OCI-LY7 (cell line): ENCODE measurements around the gene RNF175. TPM values are rescaled to one million over a fixed set of nuclear protein-coding genes. Genes with fewer than 3 reads are reported as not detected.

Source experiments
- BruUV-seq: library from RNA; stranded (reverse); fragments of 400-500 nt; replicated peaks from 2 replicates; lab custom pipeline; 2021; lab: Mats Ljungman, UMichigan
- CTCF ChIA-PET: fragments of 300-600 bp; sonication (Branson Sonifier 250); formaldehyde crosslinking; loops from one replicate; lab custom pipeline; 2022; ENCODE audit warnings: antibody characterized with exemption; ENCODE audit not compliant: unreplicated experiment; lab: Charles Lee
- POLR2A ChIA-PET: fragments of 300-600 bp; sonication (Branson Sonifier 250); formaldehyde crosslinking; loops from one replicate; lab custom pipeline; 2022; ENCODE audit warnings: antibody characterized with exemption; lab: Charles Lee
- DNase-seq: peaks from one replicate; pipeline ENCODE4 v3.0.0-alpha.2; 2015; ENCODE audit warnings: low spot score
- H2AFZ ChIP-seq: fragments of 200-600 bp; sonication (generic), shearing (Covaris generic); 2 replicates; pipeline ENCODE4 v1.6.1; 2014; ENCODE audit warnings: mild to moderate bottlenecking, antibody characterized with exemption, low read length, moderate library complexity
- H3K27ac ChIP-seq: fragments of 200-600 bp; sonication (generic); 2 replicates; pipeline ENCODE4 v1.5.1; 2014; ENCODE audit warnings: mixed run types, low read depth, mild to moderate bottlenecking, moderate library complexity, low read length, inconsistent platforms; ENCODE audit not compliant: poor library complexity, severe bottlenecking
- H3K36me3 ChIP-seq: fragments of 200-600 bp; sonication (generic); 2 replicates; pipeline ENCODE4 v1.6.1; 2014; ENCODE audit warnings: mild to moderate bottlenecking, antibody characterized with exemption, low read length, moderate library complexity, mixed read lengths; ENCODE audit not compliant: insufficient read depth
- H3K4me1 ChIP-seq: fragments of 200-600 bp; sonication (generic); 2 replicates; pipeline ENCODE4 v1.5.1; 2014; ENCODE audit warnings: mild to moderate bottlenecking, low read length; ENCODE audit not compliant: insufficient read depth, poor library complexity, severe bottlenecking
- H3K4me2 ChIP-seq: fragments of 200-600 bp; sonication (generic); 2 replicates; pipeline ENCODE4 v1.6.1; 2014; ENCODE audit warnings: mild to moderate bottlenecking, low read length
- H3K4me3 ChIP-seq: fragments of 200-600 bp; sonication (generic); 2 replicates; pipeline ENCODE4 v1.5.1; 2014; ENCODE audit warnings: mild to moderate bottlenecking, low read depth, low read length; ENCODE audit not compliant: poor library complexity, severe bottlenecking
- H3K79me2 ChIP-seq: fragments of 200-600 bp; sonication (generic); 2 replicates; pipeline ENCODE4 v1.6.1; 2016; ENCODE audit warnings: low read depth, mild to moderate bottlenecking, low read length, moderate library complexity, mixed read lengths; ENCODE audit not compliant: insufficient read depth
- H3K9me2 ChIP-seq: fragments of 200-600 bp; sonication (generic); 2 replicates; pipeline ENCODE4 v1.6.1; 2016; ENCODE audit warnings: mild to moderate bottlenecking, low read length, mixed read lengths; ENCODE audit not compliant: insufficient read depth
- H3K9me3 ChIP-seq: fragments of 200-600 bp; sonication (generic); 2 replicates; pipeline ENCODE4 v1.6.1; 2014; ENCODE audit warnings: mild to moderate bottlenecking, mixed run types, low read length, mixed read lengths
- H4K20me1 ChIP-seq: fragments of 200-600 bp; sonication (generic); 2 replicates; pipeline ENCODE4 v1.6.1; 2014; ENCODE audit warnings: mild to moderate bottlenecking, antibody characterized with exemption, low read length, moderate library complexity, mixed read lengths; ENCODE audit not compliant: insufficient read depth
- CTCF ChIP-seq: fragments of 200-600 bp; sonication (generic); conservative IDR thresholded peaks from 2 replicates; pipeline ENCODE4 v1.5.1; 2014; ENCODE audit warnings: mild to moderate bottlenecking, antibody characterized with exemption, low read length, moderate library complexity, mixed read lengths
- EZH2phosphoT487 ChIP-seq: fragments of 200-600 bp; sonication (generic); IDR thresholded peaks from 2 replicates; pipeline ENCODE4 v1.6.1; 2018; ENCODE audit warnings: low read depth, borderline replicate concordance, mild to moderate bottlenecking, mixed run types, antibody characterized with exemption, low read length, moderate library complexity, mixed read lengths
- intact Hi-C: fragments of 100-400 bp; cut with micrococcal nuclease; formaldehyde crosslinking; loops from one replicate; pipeline ENCODE4 v1.10.0; 2022; ENCODE audit not compliant: unreplicated experiment
- total RNA-seq, 2 experiments: library from RNA; depleted of rRNA in 1 of 2; stranded (reverse); fragments of >200 nt in 1 of 2; shearing (Covaris generic) in 1 of 2; gene quantifications; 2 replicates each; pipeline ENCODE4 v1.2.3, GENCODE V29; 2014 to 2022

Gene RNF175
- total RNA-seq, 2 experiments from 2014 or later: 0.25 TPM; not detected in 1

GRCh38 chr4:153735906-153736461 is 23.8 kb downstream of the RNF175 start:
- Histone ChIP-seq H3K36me3 (no peaks in the 10 kb centered on the region), H3K27ac (no peak overlapping the region), H3K4me2 (no peak overlapping the region), H2AFZ (no peak overlapping the region), H3K4me1 (no peaks in the 10 kb centered on the region), H4K20me1 (no peaks in the 10 kb centered on the region), H3K9me3 (no peaks in the 10 kb centered on the region), H3K4me3 (no peak overlapping the region), H3K9me2 (no peaks in the 10 kb centered on the region), H3K79me2 (no peaks in the 10 kb centered on the region)
- TF ChIP-seq EZH2phosphoT487: no peak
- no peak for TF ChIP-seq CTCF
- ChIA-PET CTCF (no interaction called here), POLR2A (no interaction called here)
- intact Hi-C loops: no loop called here
- DNase-seq: no peak
- no TSS peak for BruUV-seq

GRCh38 chr4:153733751-153734448 is 25.9 kb downstream of the RNF175 start:
- ChIA-PET POLR2A (interaction anchor here (0.7 to 1.9 kb wide), 7 partner anchors 9 to 440 kb away, joined by 3 to 11 read pairs (median 4); no protein-coding TSS in a partner anchor), CTCF (interaction anchor here (0.8 kb wide), 1 partner anchor 9 kb away, joined by 4 read pairs; no protein-coding TSS in a partner anchor)
- TF ChIP-seq CTCF (no peak), EZH2phosphoT487 (no peak)
- no peaks in the 10 kb centered on the region for H3K79me2 ChIP-seq
- intact Hi-C loops: no loop called here
- H2AFZ ChIP-seq: no peak overlapping the region
- no peak overlapping the region for H3K4me3 ChIP-seq
- no peaks in the 10 kb centered on the region for H3K9me2 ChIP-seq
- no peak overlapping the region for H3K27ac ChIP-seq
- no TSS peak for BruUV-seq
- no peak overlapping the region for H3K4me2 ChIP-seq
- no peaks in the 10 kb centered on the region for H3K36me3 ChIP-seq
- no peak for DNase-seq
- H4K20me1 ChIP-seq: no peaks in the 10 kb centered on the region
- peaks cover 9% of the 10 kb centered on the region for H3K4me1 ChIP-seq
- H3K9me3 ChIP-seq: no peaks in the 10 kb centered on the region

- Histone ChIP-seq H3K9me2 (no peaks in the 10 kb centered on the region), H3K4me2 (no peak overlapping the region), H3K36me3 (no peaks in the 10 kb centered on the region), H3K4me1 (peaks cover 32% of the 10 kb centered on the region), H4K20me1 (no peaks in the 10 kb centered on the region), H3K4me3 (no peak overlapping the region), H3K79me2 (no peaks in the 10 kb centered on the region), H3K27ac (no peak overlapping the region), H2AFZ (no peak overlapping the region), H3K9me3 (no peaks in the 10 kb centered on the region)
- intact Hi-C loops: no loop called here
- DNase-seq: no peak
- ChIA-PET CTCF (no interaction called here), POLR2A (interaction anchor here (1.9 kb wide), 1 partner anchor 10 kb away, joined by 5 read pairs; no protein-coding TSS in a partner anchor)
- TF ChIP-seq CTCF (no peak), EZH2phosphoT487 (no peak)
- BruUV-seq: no TSS peak
Observed at GRCh38 chr4:153731239-153731638, 28.6 kb downstream of the RNF175 start.
